GM19463 (cell line): ENCODE data around the gene TBCK.
"Not testable (repeated sequence)": the region's sequence is repeated elsewhere in the genome, so short reads cannot be mapped to it uniquely, and the experiment has no call there.

Experiments
- ATAC-seq: cut with Tn5 transposase; IDR thresholded peaks from one replicate; pipeline ENCODE4 v1.9.1; 2021; ENCODE audit warnings: mild to moderate bottlenecking, moderate library complexity; ENCODE audit not compliant: unreplicated experiment

TBCK gene

GRCh38 chr4:106238820-106239420 lies 77.1 kb downstream of the TBCK start:
- ATAC-seq = peak; percentile 98

- ATAC-seq = no peak
Measured at GRCh38 chr4:106231931-106232330, 84.1 kb downstream of the TBCK start.

- ATAC-seq = no peak
Measured at GRCh38 chr4:106222548-106222947, 93.5 kb downstream of the TBCK start.

- not testable (repeated sequence) for ATAC-seq
Measured at GRCh38 chr4:106213291-106213690, 102.7 kb downstream of the TBCK start.

GRCh38 chr4:106210021-106210420 lies 106.0 kb downstream of the TBCK start:
- ATAC-seq = no peak

GRCh38 chr4:106208481-106209460 lies 107.2 kb downstream of the TBCK start:
- no peak for ATAC-seq

GRCh38 chr4:106201373-106201772 lies 114.6 kb downstream of the TBCK start:
- no peak for ATAC-seq

GRCh38 chr4:106195435-106195950 lies 120.5 kb downstream of the TBCK start:
- no peak for ATAC-seq

- ATAC-seq = no peak
Measured at GRCh38 chr4:106194801-106195200, 121.2 kb downstream of the TBCK start.

- no peak for ATAC-seq
Measured at GRCh38 chr4:106192131-106192530, 123.9 kb downstream of the TBCK start.

GRCh38 chr4:106186201-106186600 lies 129.8 kb downstream of the TBCK start:
- no peak for ATAC-seq

GRCh38 chr4:106183551-106183950 lies 132.5 kb downstream of the TBCK start:
- no peak for ATAC-seq

- ATAC-seq = no peak
Measured at GRCh38 chr4:106172861-106173260, 143.1 kb downstream of the TBCK start.

- no peak for ATAC-seq
Measured at GRCh38 chr4:106165351-106166010, 150.5 kb downstream of the TBCK start.

- ATAC-seq = no peak
Measured at GRCh38 chr4:106162278-106162677, 153.7 kb downstream of the TBCK start.

GRCh38 chr4:106160560-106160959 lies 155.4 kb downstream of the TBCK start:
- no peak for ATAC-seq

- no peak for ATAC-seq
Measured at GRCh38 chr4:106149911-106150310, 166.1 kb downstream of the TBCK start.

- ATAC-seq = no peak
Measured at GRCh38 chr4:106149026-106149425, 167.0 kb downstream of the TBCK start.

- no peak for ATAC-seq
Measured at GRCh38 chr4:106142616-106143127, 173.3 kb downstream of the TBCK start.

GRCh38 chr4:106140601-106141000 lies 175.4 kb downstream of the TBCK start:
- no peak for ATAC-seq

- no peak for ATAC-seq
Measured at GRCh38 chr4:106136777-106137331, 179.2 kb downstream of the TBCK start.
